AG04450 (cell line): Measurements from ENCODE around the gene LCN10. TPM values are rescaled to one million over a fixed set of nuclear protein-coding genes. Genes with fewer than 3 reads are reported as not detected.
A peak's percentile ranks its signal among the peaks of the same experiment; 100 is the strongest.

Experiments
- CTCF ChIA-PET: fragments of 300-600, 350-600 bp; formaldehyde crosslinking; extraction: SDS; loops from one replicate; lab custom pipeline; 2022; ENCODE audit warnings: antibody characterized with exemption, inconsistent platforms; lab: Charles Lee
- POLR2A ChIA-PET: fragments of 350-600 bp; formaldehyde crosslinking; extraction: SDS; loops from one replicate; lab custom pipeline; 2021; ENCODE audit warnings: antibody characterized with exemption, inconsistent platforms; lab: Yijun Ruan, JAX
- DNase-seq: peaks from one replicate; pipeline ENCODE4 v3.0.0-alpha.2; 2011; ENCODE audit warnings: low read depth, low spot score
- H3K27ac ChIP-seq: one replicate; pipeline ENCODE4 v1.5.1; 2012; ENCODE audit warnings: low read depth, low read length, control low read depth
- H3K27me3 ChIP-seq: one replicate; pipeline ENCODE4 v1.6.0; 2012; ENCODE audit warnings: low read length; ENCODE audit not compliant: control insufficient read depth, insufficient read depth
- H3K4me3 ChIP-seq: 2 replicates; pipeline ENCODE4 v1.5.1; 2011; ENCODE audit warnings: mild to moderate bottlenecking, low read depth, low read length, control low read depth
- H3K9me3 ChIP-seq: 2 replicates; pipeline ENCODE4 v1.5.1; 2012; ENCODE audit warnings: low read length; ENCODE audit not compliant: control insufficient read depth, insufficient read depth
- CTCF ChIP-seq: IDR thresholded peaks from 2 replicates; pipeline ENCODE4 v1.5.1; 2011; ENCODE audit warnings: low read depth, low read length, control low read depth, inconsistent platforms
- polyA plus RNA-seq: library from polyadenylated mRNA; depleted of rRNA; stranded (reverse); fragments of >200 nt; gene quantifications from 2 replicates; pipeline ENCODE4 v1.2.3, GENCODE V29; 2011

The LCN10 gene
- polyA plus RNA-seq, 1 experiment: not detected

GRCh38 chr9:136726118-136726517, 16.6 kb downstream of the LCN10 start:
- TF ChIP-seq CTCF: no peak
- H3K4me3 ChIP-seq: peak overlapping the region; percentile 75
- no peaks in the 10 kb centered on the region for H3K27me3 ChIP-seq
- POLR2A ChIA-PET: interaction anchor here (0.9 kb wide), 1 partner anchor 161 kb away, joined by 7 read pairs; no protein-coding TSS in a partner anchor
- no peaks in the 10 kb centered on the region; the same call in 1 of the 2 replicates for H3K9me3 ChIP-seq
- CTCF ChIA-PET: no interaction called here
- peak overlapping the region; percentile 52 for H3K27ac ChIP-seq
- DNase-seq: no peak

GRCh38 chr9:136725612-136726011, 17.1 kb downstream of the LCN10 start:
- ChIA-PET CTCF (no interaction called here), POLR2A (interaction anchor here (0.5 kb wide), 1 partner anchor 92 kb away, joined by 3 read pairs; no protein-coding TSS in a partner anchor)
- Histone ChIP-seq H3K27me3 (no peaks in the 10 kb centered on the region), H3K4me3 (peak overlapping the region; percentile 75), H3K9me3 (no peaks in the 10 kb centered on the region; the same call in 1 of the 2 replicates), H3K27ac (peak overlapping the region; percentile 52)
- DNase-seq: no peak
- TF ChIP-seq CTCF: no peak

- no peak overlapping the region for H3K27ac ChIP-seq
- DNase-seq: no peak
- CTCF ChIA-PET: no interaction called here
- POLR2A ChIA-PET: no interaction called here
- TF ChIP-seq CTCF: no peak
- H3K9me3 ChIP-seq: no peaks in the 10 kb centered on the region; the same call in 1 of the 2 replicates
- no peak overlapping the region for H3K4me3 ChIP-seq
- H3K27me3 ChIP-seq: no peaks in the 10 kb centered on the region
Observed at GRCh38 chr9:136724772-136725171, 18.0 kb downstream of the LCN10 start.

- CTCF ChIA-PET: no interaction called here
- POLR2A ChIA-PET: no interaction called here
Observed at GRCh38 chr9:136723989-136724388, 18.8 kb downstream of the LCN10 start.

More at GRCh38 chr9:136723989-136724388, 18.8 kb downstream of the LCN10 start:
- Histone ChIP-seq H3K9me3 (no peaks in the 10 kb centered on the region; the same call in 1 of the 2 replicates), H3K27ac (no peak overlapping the region), H3K4me3 (no peak overlapping the region), H3K27me3 (no peaks in the 10 kb centered on the region)
- no peak for DNase-seq
- TF ChIP-seq CTCF: no peak
